Measurements from ENCODE around the gene CHID1.

- no peak for TF ChIP-seq POLR2A (IDR thresholded peaks at IDR 0.05; ENCODE audit: low read depth, low read length)
- no peak for TF ChIP-seq POLR2AphosphoS5 (IDR thresholded peaks at IDR 0.05; ENCODE audit: low read depth, low read length)
- no peak for TF ChIP-seq TAF1 (IDR thresholded peaks at IDR 0.05; ENCODE audit: borderline replicate concordance, low read depth, low read length)
These were observed 4.3 kb upstream of the CHID1 start for GRCh38 chr11:914747-915501.

Data from GM12892 (cell line).